HepG2 (cell line): ENCODE data around the gene ACCS. TPM values are rescaled to one million over a fixed set of nuclear protein-coding genes. Genes with fewer than 3 reads are reported as not detected.

Source experiments
- ATAC-seq: fragments of 200-7000 bp; cut with Tn5 transposase; 3 replicates; pipeline ENCODE4 v1.9.1; 2020; ENCODE audit warnings: mild to moderate bottlenecking, moderate library complexity
- BruUV-seq: library from RNA; stranded (reverse); fragments of 400-500 nt; replicated peaks from 2 replicates; lab custom pipeline; 2021; lab: Mats Ljungman, UMichigan
- CTCF ChIA-PET: fragments of 300-600 bp; formaldehyde crosslinking; extraction: SDS; loops from one replicate; lab custom pipeline; 2021; ENCODE audit warnings: low total read pairs, inconsistent platforms, low intra/inter-chr PET ratio; lab: Yijun Ruan, JAX
- POLR2A ChIA-PET: fragments of 350-600 bp; sonication (Branson Sonifier 250); formaldehyde crosslinking; loops from one replicate; lab custom pipeline; 2020; ENCODE audit warnings: antibody characterized with exemption, inconsistent platforms; lab: Yijun Ruan, JAX
- DNase-seq: peaks from one replicate; pipeline ENCODE4 v3.0.0-alpha.2; 2015; ENCODE audit warnings: low spot score
- FAIRE-seq: peaks from 3 replicates; lab custom pipeline; 2011; peaks lifted over from hg19 to GRCh38; lab: Jason Lieb, UNC
- H2AFZ ChIP-seq: one replicate; pipeline ENCODE4 v1.6.1; 2011; ENCODE audit warnings: low read length, inconsistent platforms
- H3K27ac ChIP-seq: fragments of 300-600 bp; 3 replicates; pipeline ENCODE4 v1.8.0; 2011; ENCODE audit warnings: mixed run types, mild to moderate bottlenecking, mixed read lengths, low read length, inconsistent platforms; ENCODE audit not compliant: insufficient read depth; ENCODE audit errors: extremely low read length
- H3K27me3 ChIP-seq, 2 experiments: fragments of 200-600 bp in 1 of 2; 2 replicates in 1 of 2; 3 replicates in 1 of 2; pipeline versions ENCODE4 v1.6.0 to v1.8.0; 2011; ENCODE audit warnings: low read length in 2 of 2, mild to moderate bottlenecking in 2 of 2, moderate library complexity in 2 of 2, inconsistent platforms in 1 of 2; ENCODE audit not compliant: insufficient read depth in 2 of 2, control insufficient read depth in 1 of 2
- H3K36me3 ChIP-seq, 2 experiments: fragments of 200-600 bp in 1 of 2; replicated peaks in 1 of 2; 2 replicates in 1 of 2; 3 replicates in 1 of 2; pipeline versions ENCODE4 v1.5.1 to v1.8.0; 2011; ENCODE audit warnings: low read length in 2 of 2, inconsistent platforms in 1 of 2; ENCODE audit not compliant: insufficient read depth in 2 of 2, control insufficient read depth in 1 of 2
- H3K4me1 ChIP-seq: 2 replicates; pipeline ENCODE4 v1.5.1; 2012; ENCODE audit warnings: low read length, inconsistent platforms; ENCODE audit not compliant: insufficient read depth
- H3K4me2 ChIP-seq: 2 replicates; pipeline ENCODE4 v1.6.0; 2011; ENCODE audit warnings: low read depth, low read length, inconsistent platforms
- H3K4me3 ChIP-seq, 3 experiments: fragments of 200-600 bp in 1 of 3; sonication (generic), shearing (Covaris generic) in 1 of 3; replicated peaks in 1 of 3; 2 replicates each; pipeline ENCODE4 v1.5.1; 2011 to 2016; ENCODE audit warnings: low read length in 3 of 3, inconsistent platforms in 2 of 3, low read depth in 2 of 3, mild to moderate bottlenecking in 2 of 3, control low read depth in 1 of 3, mixed read lengths in 1 of 3; ENCODE audit not compliant: insufficient read depth in 1 of 3
- H3K79me2 ChIP-seq: one replicate; pipeline ENCODE4 v1.6.1; 2011; ENCODE audit warnings: low read length, inconsistent platforms; ENCODE audit not compliant: insufficient read depth
- H3K9ac ChIP-seq: 2 replicates; pipeline ENCODE4 v1.6.0; 2011; ENCODE audit warnings: mild to moderate bottlenecking, low read depth, low read length, inconsistent platforms; ENCODE audit not compliant: insufficient read depth
- H3K9me3 ChIP-seq: 2 replicates; pipeline ENCODE4 v1.5.1; 2012; ENCODE audit warnings: mild to moderate bottlenecking, low read length
- H4K20me1 ChIP-seq: 2 replicates; pipeline ENCODE4 v1.6.0; 2011; ENCODE audit warnings: inconsistent platforms, mild to moderate bottlenecking, low read length, moderate library complexity; ENCODE audit not compliant: insufficient read depth
- ARNT2 ChIP-seq: sonication (generic); formaldehyde crosslinking; IDR thresholded peaks from 2 replicates; pipeline ENCODE4 v1.8.0; 2022; ENCODE audit warnings: mild to moderate bottlenecking, low read depth, missing genetic modification reagents, moderate library complexity
- DMTF1 ChIP-seq: sonication (generic); formaldehyde crosslinking; IDR thresholded peaks from 2 replicates; pipeline ENCODE4 v1.4.0; 2020; ENCODE audit warnings: mild to moderate bottlenecking, missing genetic modification reagents
- ETV5 ChIP-seq: IDR thresholded peaks from 2 replicates; pipeline ENCODE4 v1.6.1; 2018; ENCODE audit warnings: missing biosample characterization, missing genetic modification reagents, inconsistent platforms, borderline replicate concordance
- NPAS2 ChIP-seq: sonication (generic); formaldehyde crosslinking; IDR thresholded peaks from 2 replicates; pipeline ENCODE4 v1.8.0; 2022; ENCODE audit warnings: mild to moderate bottlenecking, missing genetic modification reagents, borderline replicate concordance
- PRDM15 ChIP-seq: sonication (generic); formaldehyde crosslinking; IDR thresholded peaks from 2 replicates; pipeline ENCODE4 v1.4.0; 2020; ENCODE audit warnings: missing genetic modification reagents
- SP1 ChIP-seq, 2 experiments: fragments of 450-650 bp in 1 of 2; sonication (generic) in 1 of 2; formaldehyde crosslinking in 1 of 2; IDR thresholded peaks; 2 replicates each; pipeline versions ENCODE4 v1.4.0 to v1.6.1; 2016 to 2020; ENCODE audit warnings: missing genetic modification reagents in 1 of 2
- ZBTB20 ChIP-seq: sonication (generic); formaldehyde crosslinking; IDR thresholded peaks from 2 replicates; pipeline ENCODE4 v1.8.1; 2023; ENCODE audit warnings: missing genetic modification reagents, low read depth, mild to moderate bottlenecking, borderline replicate concordance
- ZNF530 ChIP-seq: sonication (generic); formaldehyde crosslinking; IDR thresholded peaks from 2 replicates; pipeline ENCODE4 v1.5.0; 2020; ENCODE audit warnings: low read depth, mild to moderate bottlenecking, missing genetic modification reagents
- ZNF556 ChIP-seq: sonication (generic); formaldehyde crosslinking; IDR thresholded peaks from 2 replicates; pipeline ENCODE4 v1.4.0; 2020; ENCODE audit warnings: mild to moderate bottlenecking, missing genetic modification reagents, borderline replicate concordance
- WGBS: methylation state at CpG from one replicate; pipeline ENCODE4 v1.1.6; 2017; ENCODE audit warnings: low lambda C conversion rate; 5-methylcytosine and 5-hydroxymethylcytosine counted together
- in situ Hi-C: cut with HindIII; loops from 2 replicates; pipeline ENCODE4 v1.10.0; 2017; ENCODE audit warnings: low pct_unique_long_range_greater_than_20kb; ENCODE audit not compliant: extremely low pct_ligation_motif_present
- intact Hi-C: fragments of 100-400 bp; cut with micrococcal nuclease; formaldehyde crosslinking; loops from one replicate; pipeline ENCODE4 v1.10.0; 2022; ENCODE audit not compliant: unreplicated experiment
- polyA plus RNA-seq, 8 experiments: library from polyadenylated mRNA; depleted of rRNA in 3 of 8; stranded (reverse) in 7 of 8; unstranded in 1 of 8; fragments of >200 nt; fragmentation: Illumina TruSeq in 4 of 8; extraction: Trizol in 4 of 8; gene quantifications; 2 replicates each; pipeline versions ENCODE4 v1.2.1 to v1.2.3, GENCODE V29; 2011 to 2016; ENCODE audit warnings: low read depth in 4 of 8, missing spikeins in 1 of 8, mixed read lengths in 1 of 8; ENCODE audit not compliant: insufficient read depth in 1 of 8
- total RNA-seq, 5 experiments: library from RNA; depleted of rRNA; stranded (reverse); fragments of >200 nt; fragmentation: Illumina TruSeq; extraction: Trizol; gene quantifications; 2 replicates each; pipeline ENCODE4 v1.2.3, GENCODE V29; 2016; ENCODE audit warnings: low read depth in 1 of 5

ACCS gene
- total and polyA plus RNA-seq, 2 of the 13 experiments (the other 11 are each of a cell fraction or from before 2014, with no cell fraction given), result 0.55 to 0.59 TPM

DNA sequence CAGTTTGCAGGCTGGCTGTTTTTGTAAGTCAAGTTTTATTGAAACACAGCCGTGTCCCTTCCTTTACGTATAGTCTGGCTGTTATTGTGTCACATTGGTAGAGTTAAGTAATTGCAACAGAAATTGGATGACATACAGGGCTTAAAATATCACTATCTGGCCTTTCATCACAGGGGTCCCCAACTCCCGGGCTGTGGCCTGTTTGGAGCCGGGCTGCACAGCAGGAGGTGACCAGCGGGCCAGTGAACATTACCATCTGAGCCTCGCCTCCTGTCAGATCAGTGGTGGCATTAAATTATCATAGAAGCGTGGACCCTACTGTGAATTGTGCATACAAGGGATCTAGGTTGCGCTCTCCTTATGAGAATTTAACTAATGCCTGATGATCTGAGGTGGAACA is 61.1 kb downstream of the ACCS start (continued):
- TF ChIP-seq PRDM15 (CRISPR knock-in tag), result no peak
- TF ChIP-seq ARNT2 (CRISPR knock-in tag), result no peak
- TF ChIP-seq SP1 (IDR thresholded peaks at IDR 0.05), result no peak
- no peak for TF ChIP-seq SP1 (CRISPR knock-in tag; IDR thresholded peaks at IDR 0.05)

- H4K20me1 ChIP-seq, result peaks cover 8% of the 10 kb centered on the region; the same call in 1 of the 2 replicates
- POLR2A ChIA-PET, result no interaction called here
- CTCF ChIA-PET, result no interaction called here
- no peak overlapping the region for H3K27ac ChIP-seq
- H3K27me3 ChIP-seq, result no peaks in the 10 kb centered on the region
- in situ Hi-C loops (no loop called here), intact Hi-C loops (no loop called here)
- H3K4me2 ChIP-seq, result no peak overlapping the region
- no peak for DNase-seq
- BruUV-seq, result no TSS peak
- no peak for TF ChIP-seq ETV5 (CRISPR knock-in tag)
- no peak for TF ChIP-seq ZNF530 (CRISPR knock-in tag)
- no peak for TF ChIP-seq ZBTB20 (CRISPR knock-in tag)
- TF ChIP-seq DMTF1 (CRISPR knock-in tag), result no peak
- TF ChIP-seq NPAS2 (CRISPR knock-in tag), result no peak
- no peak for TF ChIP-seq ZNF556
- H3K79me2 ChIP-seq, result no peaks in the 10 kb centered on the region
- WGBS, result 93% methylated on average over 3 of the region's 3 CpGs
- no peak overlapping the region for H2AFZ ChIP-seq
- no peak overlapping the region for H3K4me3 ChIP-seq
- no peak for FAIRE-seq
- H3K4me1 ChIP-seq, result peaks cover 13% of the 10 kb centered on the region
- peaks cover 8 to 54% of the 10 kb centered on the region in 2 experiments for H3K36me3 ChIP-seq
- H3K9me3 ChIP-seq, result no peaks in the 10 kb centered on the region
- H3K9ac ChIP-seq, result no peak overlapping the region
- ATAC-seq, result no peak
Observed at GRCh38 chr11:44128729-44129128, 62.7 kb downstream of the ACCS start.
